Naive thymus-derived CD4-positive, alpha-beta T cell (primary cell): Measurements from ENCODE around the gene SLC35G3. TPM values are rescaled to one million over a fixed set of nuclear protein-coding genes. Genes with fewer than 3 reads are reported as not detected.

Source experiments
- ATAC-seq: fragments of 150-1000 bp; cut with Tn5 transposase; 2 replicates; pipeline ENCODE4 v1.10.0; 2021; ENCODE audit warnings: mild to moderate bottlenecking, moderate library complexity
- CTCF ChIA-PET: fragments of 350-600 bp; sonication (Branson Sonifier 250); formaldehyde crosslinking; loops from one replicate; lab custom pipeline; 2021; ENCODE audit warnings: antibody characterized with exemption; lab: Charles Lee
- POLR2A ChIA-PET: fragments of 350-600 bp; sonication (Branson Sonifier 250); formaldehyde crosslinking; loops from one replicate; lab custom pipeline; 2021; ENCODE audit warnings: antibody characterized with exemption, inconsistent platforms; lab: Charles Lee
- DNase-seq, 9 donors: peaks; one replicate each; pipeline versions ENCODE4 v3.0.0 to v3.0.0-alpha.2; 2020 to 2022; ENCODE audit warnings: mixed read lengths in 1 of 9
- H3K27ac ChIP-seq: one replicate; pipeline ENCODE4 v1.7.0; 2013; ENCODE audit warnings: mild to moderate bottlenecking, low read depth, low read length, moderate library complexity
- H3K27me3 ChIP-seq, 2 donors: one replicate each; pipeline ENCODE4 v1.7.0; 2013; ENCODE audit warnings: low read length in 2 of 2, mild to moderate bottlenecking in 2 of 2, moderate library complexity in 2 of 2; ENCODE audit not compliant: control insufficient read depth in 2 of 2, insufficient read depth in 2 of 2
- H3K36me3 ChIP-seq, 3 experiments: 1 replicate in 2 of 3; 2 replicates in 1 of 3; pipeline ENCODE4 v1.7.0; 2013; ENCODE audit warnings: low read length in 3 of 3, mild to moderate bottlenecking in 3 of 3, moderate library complexity in 1 of 3; ENCODE audit not compliant: insufficient read depth in 3 of 3, control insufficient read depth in 2 of 3
- H3K4me1 ChIP-seq, 2 donors: one replicate each; pipeline ENCODE4 v1.7.0; 2013; ENCODE audit warnings: low read length in 2 of 2, mild to moderate bottlenecking in 2 of 2, moderate library complexity in 1 of 2; ENCODE audit not compliant: control insufficient read depth in 2 of 2, insufficient read depth in 2 of 2
- H3K4me3 ChIP-seq: 2 replicates; pipeline ENCODE4 v1.7.0; 2013; ENCODE audit warnings: mild to moderate bottlenecking, low read length
- H3K9me3 ChIP-seq, 3 experiments: 1 replicate in 2 of 3; 2 replicates in 1 of 3; pipeline ENCODE4 v1.7.0; 2013; ENCODE audit warnings: low read length in 3 of 3; ENCODE audit not compliant: control insufficient read depth in 2 of 3
- H3K27ac Mint-ChIP-seq, 9 donors: one replicate each; pipeline ENCODE4 v1.8.0; 2020 to 2022; ENCODE audit warnings: mixed read lengths in 9 of 9, mild to moderate bottlenecking in 8 of 9, moderate library complexity in 5 of 9, inconsistent platforms in 2 of 9
- H3K27me3 Mint-ChIP-seq, 5 donors: one replicate each; pipeline ENCODE4 v1.8.0; 2021 to 2022; ENCODE audit warnings: mixed read lengths in 5 of 5, mild to moderate bottlenecking in 1 of 5
- H3K36me3 Mint-ChIP-seq, 5 donors: one replicate each; pipeline ENCODE4 v1.8.0; 2020 to 2022; ENCODE audit warnings: mixed read lengths in 5 of 5, mild to moderate bottlenecking in 3 of 5, inconsistent platforms in 1 of 5
- H3K4me1 Mint-ChIP-seq, 7 donors: one replicate each; pipeline ENCODE4 v1.8.0; 2020 to 2022; ENCODE audit warnings: mixed read lengths in 7 of 7, mild to moderate bottlenecking in 3 of 7, inconsistent platforms in 1 of 7
- H3K4me3 Mint-ChIP-seq, 10 donors: one replicate each; pipeline ENCODE4 v1.8.0; 2020 to 2022; ENCODE audit warnings: mild to moderate bottlenecking in 10 of 10, mixed read lengths in 10 of 10, moderate library complexity in 6 of 10, inconsistent platforms in 2 of 10
- H3K9me3 Mint-ChIP-seq, 11 donors: one replicate each; pipeline ENCODE4 v1.8.0; 2020 to 2022; ENCODE audit warnings: mixed read lengths in 11 of 11, mild to moderate bottlenecking in 4 of 11, inconsistent platforms in 1 of 11, moderate library complexity in 1 of 11
- intact Hi-C, 2 donors: fragments of 100-400 bp; cut with micrococcal nuclease; formaldehyde crosslinking; loops; one replicate each; pipeline ENCODE4 v1.15.1; 2023
- polyA plus RNA-seq, 2 donors: library from polyadenylated mRNA; unstranded; fragments of 300-500 nt; fragmentation: Illumina TruSeq; gene quantifications; one replicate each; pipeline ENCODE4 v1.2.3, GENCODE V29; 2021
- total RNA-seq, 6 experiments: library from RNA in 5 of 6; stranded (reverse) in 5 of 6; gene quantifications; 1 replicate in 5 of 6; 2 replicates in 1 of 6; pipeline ENCODE4 v1.2.3 and lab custom pipeline; 2021 to 2026

The SLC35G3 gene
- total and polyA plus RNA-seq, 7 experiments from 2014 or later = not detected

DNA sequence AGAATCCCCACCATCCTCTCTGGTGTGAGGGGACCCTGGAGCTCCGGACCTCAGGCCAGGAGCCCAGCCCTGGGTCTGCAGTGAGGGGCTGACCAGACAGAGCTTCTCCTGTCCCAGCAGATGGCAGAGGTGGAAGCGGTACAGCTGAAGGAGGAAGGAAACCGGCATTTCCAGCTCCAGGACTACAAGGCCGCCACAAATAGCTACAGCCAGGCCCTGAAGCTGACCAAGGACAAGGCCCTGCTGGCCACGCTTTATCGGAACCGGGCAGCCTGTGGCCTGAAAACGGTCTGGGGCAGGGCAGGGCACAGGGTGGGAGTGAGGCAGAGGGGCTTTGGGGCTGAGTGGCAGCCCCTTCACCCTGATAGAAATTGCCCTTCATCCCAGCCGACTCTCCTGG is 46.0 kb downstream of the SLC35G3 start:
- Mint-ChIP-seq H3K4me3 (no peak overlapping the region), H3K4me1 (peaks cover 0 to 8% (median 6%) of the 10 kb centered on the region in 7 donors), H3K9me3 (no peaks in the 10 kb centered on the region), H3K27me3 (peaks cover 0 to 12% (median 0%) of the 10 kb centered on the region in 5 donors), H3K36me3 (no peaks in the 10 kb centered on the region), H3K27ac (no peak overlapping the region)
- Histone ChIP-seq H3K36me3 (no peaks in the 10 kb centered on the region), H3K9me3 (no peaks in the 10 kb centered on the region), H3K27me3 (no peaks in the 10 kb centered on the region), H3K27ac (no peak overlapping the region), H3K4me1 (no peaks in the 10 kb centered on the region), H3K4me3 (no peak overlapping the region)
- ChIA-PET CTCF (interaction anchor here (1.3 kb wide), 1 partner anchor 12 kb away, joined by 5 read pairs; no protein-coding TSS in a partner anchor), POLR2A (interaction anchor here (1.1 to 1.9 kb wide), 3 partner anchors 13 to 66 kb away, joined by 3 to 16 read pairs (median 4); no protein-coding TSS in a partner anchor)
- DNase-seq = no peak
- intact Hi-C loops = loop anchor here in 1 of 2 donors (10.0 kb wide), 1 partner anchor 597 kb away; no protein-coding TSS in a partner anchor
- no peak for ATAC-seq

DNA sequence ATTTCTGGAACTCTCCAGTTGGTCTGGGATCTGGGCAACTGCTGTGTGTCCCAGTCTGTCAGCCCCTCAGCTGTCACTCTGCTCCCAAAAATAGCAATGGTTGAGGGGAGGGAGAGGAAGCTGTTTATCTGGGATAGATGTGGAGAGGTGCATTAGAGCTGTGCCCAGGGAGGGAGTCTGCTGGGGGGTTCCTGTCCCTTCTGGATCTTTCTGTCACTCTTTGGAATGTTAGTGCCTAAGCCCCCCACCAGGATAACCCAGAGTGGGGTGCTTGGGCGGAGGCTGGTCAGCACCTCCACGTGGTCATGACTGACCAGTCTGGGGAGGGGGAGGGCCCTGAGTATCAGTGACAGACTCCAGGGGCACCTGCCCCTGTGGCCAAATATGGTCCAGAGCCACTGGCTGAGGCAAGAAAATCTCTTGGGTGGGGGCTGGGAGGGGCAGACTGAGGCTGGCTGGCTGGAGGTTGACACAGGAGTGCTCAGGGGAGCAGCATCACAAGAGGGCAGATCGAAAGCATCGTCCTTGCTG is 46.8 kb downstream of the SLC35G3 start, which contains the start of gene UNC45B:
UNC45B (plus strand) TSS at position 443 of the 531 bp plus-strand sequence. CDS start 447 bp downstream, outside the sequence.
- ChIA-PET POLR2A (interaction anchor here (1.1 to 1.4 kb wide), 4 partner anchors 19 to 94 kb away, joined by 3 to 4 read pairs (median 4); no protein-coding TSS in a partner anchor), CTCF (interaction anchor here (0.7 kb wide), 1 partner anchor 92 kb away, joined by 3 read pairs; no protein-coding TSS in a partner anchor)
- Mint-ChIP-seq H3K27me3 (peaks cover 0 to 6% (median 0%) of the 10 kb centered on the region in 5 donors), H3K9me3 (no peaks in the 10 kb centered on the region), H3K27ac (peak within 1 kb of the TSS in 3 of 9 donors; percentile 29 to 91 (median 70)), H3K4me1 (peaks cover under 1 to 9% (median 7%) of the 10 kb centered on the region in 7 donors), H3K4me3 (no peak within 1 kb of the TSS), H3K36me3 (no peaks in the 10 kb centered on the region)
- no peak within 1 kb of the TSS for H3K4me3 ChIP-seq
- H3K4me1 ChIP-seq = peaks cover 0 to 3% of the 10 kb centered on the region in 2 donors
- no peaks in the 10 kb centered on the region for H3K36me3 ChIP-seq
- intact Hi-C loops = loop anchor here in 1 of 2 donors (10.0 kb wide), 1 partner anchor 597 kb away; no protein-coding TSS in a partner anchor
- H3K27ac ChIP-seq = no peak within 1 kb of the TSS
- no peak for ATAC-seq
- no peaks in the 10 kb centered on the region for H3K9me3 ChIP-seq
- no peaks in the 10 kb centered on the region for H3K27me3 ChIP-seq
- DNase-seq = no peak

DNA sequence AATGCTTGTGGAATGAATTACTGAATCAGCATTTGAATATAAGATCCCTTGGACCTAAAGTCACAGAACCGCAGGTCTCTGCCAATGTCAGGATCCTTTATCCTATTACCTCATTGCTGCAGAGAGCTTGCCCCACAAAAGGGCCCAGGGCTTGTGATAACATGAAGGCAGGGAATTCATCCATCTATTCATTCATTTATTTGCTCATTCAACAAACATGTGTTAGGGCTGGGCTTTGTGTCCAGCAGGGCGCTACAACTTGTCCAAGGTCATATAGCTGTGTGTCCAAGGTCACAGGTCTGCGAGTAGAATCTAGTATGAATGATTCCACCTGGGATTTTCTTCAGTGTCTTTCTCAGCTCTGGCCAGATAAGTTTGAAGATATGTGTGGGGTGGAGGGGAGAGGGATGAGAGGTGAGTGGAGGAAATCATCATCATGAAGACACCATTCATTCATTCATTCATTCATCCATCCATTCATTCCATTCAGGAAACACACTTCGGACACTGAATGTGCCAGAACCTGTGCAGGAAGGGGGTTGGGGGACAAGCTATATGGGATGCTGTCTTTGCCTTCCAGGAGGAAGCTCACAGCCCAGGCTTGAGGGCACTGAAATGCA is 47.9 kb downstream of the SLC35G3 start:
- H3K27me3 ChIP-seq = no peaks in the 10 kb centered on the region
- Mint-ChIP-seq H3K4me1 (peaks cover 4 to 17% (median 10%) of the 10 kb centered on the region in 7 donors), H3K4me3 (no peak overlapping the region), H3K27ac (no peak overlapping the region), H3K9me3 (no peaks in the 10 kb centered on the region), H3K27me3 (peaks cover 0 to 3% (median 0%) of the 10 kb centered on the region in 5 donors), H3K36me3 (peaks cover 0 to 1% (median 0%) of the 10 kb centered on the region in 5 donors)
- peaks cover 0 to 5% (median 0%) of the 10 kb centered on the region in 3 experiments for H3K36me3 ChIP-seq
- DNase-seq = no peak
- peaks cover 0 to 5% of the 10 kb centered on the region in 2 donors for H3K4me1 ChIP-seq
- intact Hi-C loops = loop anchor here in 1 of 2 donors (10.0 kb wide), 1 partner anchor 598 kb away; no protein-coding TSS in a partner anchor
- POLR2A ChIA-PET = interaction anchor here (0.7 to 3.4 kb wide), 5 partner anchors 10 to 96 kb away, joined by 3 to 32 read pairs (median 4); partner anchors contain the start of gene SLFN5
- ATAC-seq = no peak
- H3K9me3 ChIP-seq = no peaks in the 10 kb centered on the region
- H3K4me3 ChIP-seq = no peak overlapping the region
- CTCF ChIA-PET = no interaction called here
- no peak overlapping the region for H3K27ac ChIP-seq

DNA sequence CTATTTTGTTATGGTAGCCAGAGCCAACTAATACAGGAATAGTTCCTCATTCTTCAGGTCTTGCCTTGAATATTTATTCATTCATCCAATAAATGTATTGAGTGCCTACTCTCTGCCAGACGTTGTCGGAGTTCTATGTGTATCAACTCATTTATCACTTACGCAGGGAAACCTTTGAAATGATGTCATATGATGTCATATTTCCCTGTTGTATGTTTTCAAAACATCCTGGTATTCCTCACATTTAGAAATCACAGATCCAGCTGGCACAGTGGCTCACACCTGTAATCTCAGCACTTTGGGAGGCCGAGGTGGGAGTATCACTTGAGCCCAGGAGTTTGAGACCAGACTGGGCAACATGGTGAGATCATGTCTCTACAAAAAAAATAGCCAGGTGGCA is 49.4 kb downstream of the SLC35G3 start:
- Mint-ChIP-seq H3K27ac (no peak overlapping the region), H3K36me3 (peaks cover 0 to 1% (median 0%) of the 10 kb centered on the region in 5 donors), H3K4me3 (no peak overlapping the region), H3K27me3 (peaks cover 0 to 3% (median 0%) of the 10 kb centered on the region in 5 donors), H3K4me1 (peaks cover 7 to 26% (median 21%) of the 10 kb centered on the region in 7 donors), H3K9me3 (no peaks in the 10 kb centered on the region)
- H3K36me3 ChIP-seq = peaks cover 0 to 6% (median 0%) of the 10 kb centered on the region in 3 experiments
- no peaks in the 10 kb centered on the region for H3K27me3 ChIP-seq
- H3K27ac ChIP-seq = no peak overlapping the region
- H3K4me1 ChIP-seq = peaks cover 6 to 13% of the 10 kb centered on the region in 2 donors
- H3K4me3 ChIP-seq = no peak overlapping the region
- no peak for DNase-seq
- POLR2A ChIA-PET = interaction anchor here (0.5 to 3.4 kb wide), 5 partner anchors 9 to 394 kb away, joined by 3 to 32 read pairs (median 5); partner anchors contain the start of gene SLFN5
- intact Hi-C loops = loop anchor here in 1 of 2 donors (10.0 kb wide), 1 partner anchor 600 kb away; no protein-coding TSS in a partner anchor
- CTCF ChIA-PET = interaction anchor here (0.8 to 1.0 kb wide), 2 partner anchors 13 to 602 kb away, joined by 3 to 11 read pairs; no protein-coding TSS in a partner anchor
- no peaks in the 10 kb centered on the region for H3K9me3 ChIP-seq
- ATAC-seq = no peak

Other genes with a start within 250 kb of the SLC35G3 start
- 1 to 10 TPM; 1.6 to 3.8 (median 2.4) TPM for gene CCT6B, start 232.9 kb downstream of the SLC35G3 start, total RNA-seq
- 1 to 10 TPM; 1.3 TPM for gene CCT6B, start 232.9 kb downstream of the SLC35G3 start, polyA plus RNA-seq
- 10 to 100 TPM; 26.9 to 47.3 (median 44.9) TPM for gene ZNF830, start 232.9 kb downstream of the SLC35G3 start, total RNA-seq
- 10 to 100 TPM; 20.6 to 30.1 TPM for gene ZNF830, start 232.9 kb downstream of the SLC35G3 start, polyA plus RNA-seq
- 10 to 100 TPM; 50.2 to 60.3 (median 52.0) TPM for gene LIG3, start 213.9 kb downstream of the SLC35G3 start, total RNA-seq
- 10 to 100 TPM; 14.4 to 15.0 TPM for gene LIG3, start 213.9 kb downstream of the SLC35G3 start, polyA plus RNA-seq
- gene RFFL, start 130.7 kb downstream of the SLC35G3 start, total RNA-seq = 10 to 100 TPM; 45.0 to 74.7 (median 55.7) TPM
- 10 to 100 TPM; 36.4 to 47.1 TPM for gene RFFL, start 130.7 kb downstream of the SLC35G3 start, polyA plus RNA-seq
- gene RAD51D, start 74.5 kb downstream of the SLC35G3 start, total RNA-seq = 10 to 100 TPM; 15.0 to 34.2 (median 25.4) TPM
- gene RAD51D, start 74.5 kb downstream of the SLC35G3 start, polyA plus RNA-seq = 10 to 100 TPM in 1 of 2 donors, 1 to 10 TPM in 1; 7.0 to 17.6 TPM
- not detected for gene FNDC8, start 72.8 kb downstream of the SLC35G3 start, total RNA-seq
- not detected for gene FNDC8, start 72.8 kb downstream of the SLC35G3 start, polyA plus RNA-seq
- gene NLE1, start 52.1 kb downstream of the SLC35G3 start, total RNA-seq = 10 to 100 TPM in 4 of 5 experiments, 1 to 10 TPM in 1; 10.0 to 29.4 (median 21.8) TPM
- 10 to 100 TPM in 1 of 2 donors, 1 to 10 TPM in 1; 6.1 to 10.7 TPM for gene NLE1, start 52.1 kb downstream of the SLC35G3 start, polyA plus RNA-seq
- gene UNC45B, start 46.6 kb downstream of the SLC35G3 start, total RNA-seq = under 1 TPM; 0.10 to 0.62 (median 0.29) TPM
- gene UNC45B, start 46.6 kb downstream of the SLC35G3 start, polyA plus RNA-seq = under 1 TPM; 0.10 to 0.22 TPM
- 100 to 1,000 TPM in 4 of 5 experiments, 10 to 100 TPM in 1; 80.0 to 199 (median 133) TPM for gene SLFN5, start 48.7 kb upstream of the SLC35G3 start, total RNA-seq
- gene SLFN5, start 48.7 kb upstream of the SLC35G3 start, polyA plus RNA-seq = 100 to 1,000 TPM; 103 to 169 TPM
- gene SLFN11, start 179.2 kb upstream of the SLC35G3 start, total RNA-seq = 10 to 100 TPM; 13.8 to 71.9 (median 29.7) TPM
- 1 to 10 TPM; 5.5 to 8.0 TPM for gene SLFN11, start 179.2 kb upstream of the SLC35G3 start, polyA plus RNA-seq
- 10 to 100 TPM in 2 of 5 experiments, 1 to 10 TPM in 3; 4.2 to 14.9 (median 6.5) TPM for gene SLFN12, start 238.1 kb upstream of the SLC35G3 start, total RNA-seq
- 1 to 10 TPM; 2.2 to 2.8 TPM for gene SLFN12, start 238.1 kb upstream of the SLC35G3 start, polyA plus RNA-seq